Measurements from ENCODE around the gene RGS11. TPM values are rescaled to one million over a fixed set of nuclear protein-coding genes. Genes with fewer than 3 reads are reported as not detected.

Gene RGS11
- total and polyA plus RNA-seq, 9 of the 15 experiments (the other 6 are each of a cell fraction or from before 2014, with no cell fraction given): not detected

GRCh38 chr16:252366-253337 lies 23.1 kb downstream of the RGS11 start (continued):
- TF ChIP-seq E2F6 (IDR thresholded peaks at IDR 0.05; ENCODE audit: borderline replicate concordance in 1 of 2, extremely low read depth in 1 of 2, insufficient read depth in 1 of 2, insufficient read length in 1 of 2, low read depth in 1 of 2, low read length in 1 of 2, poor library complexity in 1 of 2, severe bottlenecking in 1 of 2): no peak
- TF ChIP-seq ZNF830 (CRISPR knock-in tag; IDR thresholded peaks at IDR 0.05): no peak
- TF ChIP-seq ZKSCAN1 (IDR thresholded peaks at IDR 0.05; ENCODE audit: low read depth, low read length): no peak
- TF ChIP-seq BMI1 (IDR thresholded peaks at IDR 0.05; ENCODE audit: low read length): no peak
- no peak for TF ChIP-seq ZNF224 (CRISPR knock-in tag; IDR thresholded peaks at IDR 0.05)
- TF ChIP-seq CBFA2T3 (IDR thresholded peaks at IDR 0.05): peak; percentile 30; the same call in 1 of the 2 replicates
- TF ChIP-seq NCOA4 (IDR thresholded peaks at IDR 0.05; ENCODE audit: partially characterized antibody): no peak
- peak; percentile 71 for TF ChIP-seq BRD9 (IDR thresholded peaks at IDR 0.05; ENCODE audit: low read depth, partially characterized antibody)
- TF ChIP-seq SAP30 (IDR thresholded peaks at IDR 0.05; ENCODE audit: borderline replicate concordance, insufficient read depth, low read depth, low read length, poor library complexity, severe bottlenecking): no peak
- peak; percentile 57; the same call in 1 of the 2 replicates for TF ChIP-seq CREB3 (tag; conservative IDR thresholded peaks at IDR 0.05; ENCODE audit: low read depth)
- TF ChIP-seq ZNF274 (IDR thresholded peaks at IDR 0.05; ENCODE audit: borderline replicate concordance, low read depth, low read length): no peak
- TF ChIP-seq BRF1 (IDR thresholded peaks at IDR 0.05; ENCODE audit: borderline replicate concordance, extremely low read depth, insufficient read length): no peak
- no peak for TF ChIP-seq SMARCA5 (IDR thresholded peaks at IDR 0.05)
- TF ChIP-seq NONO (IDR thresholded peaks at IDR 0.05; ENCODE audit: low read depth in 2 of 2, low read length in 1 of 2): no peak
- TF ChIP-seq CXXC5 (CRISPR knock-in tag; IDR thresholded peaks at IDR 0.05): peak; percentile 58
- 0 out of 2 replicates have a peak, but pooled peaks have one; percentile 37 for TF ChIP-seq GABPA (tag; conservative IDR thresholded peaks at IDR 0.05; ENCODE audit: low read depth)
- peak in 1 of 2 experiments; percentile 67; a peak in 1 of 4 replicates for TF ChIP-seq HDAC1 (IDR thresholded peaks at IDR 0.05)
- TF ChIP-seq MLX (CRISPR knock-in tag; conservative IDR thresholded peaks at IDR 0.05): no peak
- TF ChIP-seq ARID4B (CRISPR knock-in tag; IDR thresholded peaks at IDR 0.05): no peak
